HCT116 (cell line): ENCODE data around the gene SMYD3. TPM values are rescaled to one million over a fixed set of nuclear protein-coding genes. Genes with fewer than 3 reads are reported as not detected.

ENCODE experiments used
- ATAC-seq: fragments of 200-7000 bp; cut with Tn5 transposase; 2 replicates; pipeline ENCODE4 v1.9.1; 2020; ENCODE audit warnings: mild to moderate bottlenecking, moderate library complexity
- BruUV-seq: library from RNA; stranded (reverse); fragments of 400-500 nt; replicated peaks from 2 replicates; lab custom pipeline; 2021; lab: Mats Ljungman, UMichigan
- CTCF ChIA-PET: fragments of 300-600 bp; sonication (Branson Sonifier 250); formaldehyde crosslinking; loops from one replicate; lab custom pipeline; 2021; ENCODE audit warnings: antibody characterized with exemption; lab: Charles Lee
- POLR2A ChIA-PET: fragments of 300-600, 350-600 bp; sonication (Branson Sonifier 250); formaldehyde crosslinking; loops from one replicate; lab custom pipeline; 2021; ENCODE audit warnings: antibody characterized with exemption; lab: Charles Lee
- RAD21 ChIA-PET, 2 experiments: fragments of 300-600 bp; sonication (Branson Sonifier 250); formaldehyde crosslinking; loops; one replicate each; lab custom pipeline; 2023; ENCODE audit warnings: low total read pairs in 2 of 2; ENCODE audit not compliant: uncharacterized antibody in 2 of 2, unreplicated experiment in 2 of 2, low non-redundant PET in 1 of 2; lab: Charles Lee
- DNase-seq: peaks from one replicate; pipeline ENCODE4 v3.0.0-alpha.2; 2010; ENCODE audit warnings: low read depth, low spot score
- H2AFZ ChIP-seq: fragments of 200-600 bp; shearing (Covaris generic), sonication (generic); 2 replicates; pipeline ENCODE4 v1.6.1; 2017; ENCODE audit warnings: low read depth, mixed run types, mixed read lengths, antibody characterized with exemption, low read length; ENCODE audit not compliant: poor library complexity, severe bottlenecking
- H3K27ac ChIP-seq: 2 replicates; pipeline ENCODE4 v1.5.1; 2012; ENCODE audit warnings: low read depth, low read length
- H3K27me3 ChIP-seq: fragments of 200-600 bp; sonication (generic); 2 replicates; pipeline ENCODE4 v1.6.1; 2016; ENCODE audit warnings: mixed run types, low read length, mixed read lengths; ENCODE audit not compliant: insufficient read depth
- H3K36me3 ChIP-seq, 2 experiments: fragments of 200-500 bp in 1 of 2; fragments of 200-600 bp in 1 of 2; sonication (Bioruptor generic) in 1 of 2; sonication (generic) in 1 of 2; 2 replicates each; pipeline versions ENCODE4 v1.5.1 to v1.6.1; 2014 to 2016; ENCODE audit warnings: low read length in 2 of 2, inconsistent platforms in 1 of 2, mixed read lengths in 1 of 2, mixed run types in 1 of 2; ENCODE audit not compliant: insufficient read depth in 2 of 2, control insufficient read depth in 1 of 2
- H3K4me1 ChIP-seq, 2 experiments: fragments of 200-600 bp in 1 of 2; sonication (generic) in 1 of 2; 2 replicates each; pipeline versions ENCODE4 v1.5.1 to v1.6.1; 2012 to 2017; ENCODE audit warnings: low read length in 2 of 2, inconsistent platforms in 1 of 2, mild to moderate bottlenecking in 1 of 2, mixed read lengths in 1 of 2, mixed run types in 1 of 2, moderate library complexity in 1 of 2; ENCODE audit not compliant: insufficient read depth in 2 of 2, control insufficient read depth in 1 of 2
- H3K4me2 ChIP-seq: fragments of 200-600 bp; sonication (generic); 2 replicates; pipeline ENCODE4 v1.6.1; 2017; ENCODE audit warnings: mixed run types, low read length, mixed read lengths
- H3K4me3 ChIP-seq, 2 experiments: fragments of 200-600 bp in 1 of 2; sonication (generic) in 1 of 2; replicated peaks in 1 of 2; 2 replicates each; pipeline ENCODE4 v1.5.1; 2011 to 2016; ENCODE audit warnings: low read length in 2 of 2, control low read depth in 1 of 2, low read depth in 1 of 2, mild to moderate bottlenecking in 1 of 2, mixed read lengths in 1 of 2, mixed run types in 1 of 2
- H3K79me2 ChIP-seq: fragments of 200-600 bp; sonication (generic); 2 replicates; pipeline ENCODE4 v1.6.1; 2017; ENCODE audit warnings: mild to moderate bottlenecking, mixed run types, low read length, moderate library complexity, mixed read lengths; ENCODE audit not compliant: insufficient read depth
- H3K9ac ChIP-seq: fragments of 200-600 bp; sonication (generic); 2 replicates; pipeline ENCODE4 v1.6.1; 2016; ENCODE audit warnings: low read length, mixed read lengths
- H3K9me2 ChIP-seq: fragments of 200-600 bp; sonication (generic), shearing (Covaris generic); 2 replicates; pipeline ENCODE4 v1.6.1; 2017; ENCODE audit warnings: mixed run types, mild to moderate bottlenecking, moderate library complexity; ENCODE audit not compliant: insufficient read depth
- H3K9me3 ChIP-seq, 2 experiments: fragments of 200-500 bp in 1 of 2; fragments of 200-600 bp in 1 of 2; sonication (Bioruptor generic) in 1 of 2; sonication (generic) in 1 of 2; 2 replicates each; pipeline ENCODE4 v1.6.1; 2014 to 2017; ENCODE audit warnings: low read length in 2 of 2, mixed read lengths in 2 of 2, inconsistent platforms in 1 of 2, low read depth in 1 of 2, mild to moderate bottlenecking in 1 of 2, mixed run types in 1 of 2, moderate library complexity in 1 of 2; ENCODE audit not compliant: control insufficient read depth in 1 of 2, insufficient read depth in 1 of 2
- H4K20me1 ChIP-seq: fragments of 200-600 bp; sonication (generic), shearing (Covaris generic); 2 replicates; pipeline ENCODE4 v1.6.1; 2017; ENCODE audit warnings: mixed run types, mild to moderate bottlenecking, moderate library complexity; ENCODE audit not compliant: insufficient read depth
- ATF3 ChIP-seq: IDR thresholded peaks from 2 replicates; pipeline ENCODE4 v1.6.1; 2012
- EGR1 ChIP-seq: IDR thresholded peaks from 2 replicates; pipeline ENCODE4 v1.6.1; 2012; ENCODE audit warnings: low read depth
- ELF1 ChIP-seq: IDR thresholded peaks from 2 replicates; pipeline ENCODE4 v1.6.1; 2012; ENCODE audit warnings: low read depth, borderline replicate concordance
- EZH2 ChIP-seq: fragments of 200-600 bp; sonication (generic); IDR thresholded peaks from 2 replicates; pipeline ENCODE4 v1.6.1; 2017; ENCODE audit warnings: antibody characterized with exemption, mixed run types
- EZH2phosphoT487 ChIP-seq: fragments of 200-600 bp; IDR thresholded peaks from 2 replicates; pipeline ENCODE4 v1.6.1; 2018; ENCODE audit warnings: antibody characterized with exemption, borderline replicate concordance
- FOSL1 ChIP-seq: IDR thresholded peaks from 2 replicates; pipeline ENCODE4 v1.6.1; 2012; ENCODE audit warnings: low read depth
- JUND ChIP-seq: IDR thresholded peaks from 2 replicates; pipeline ENCODE4 v1.6.1; 2012
- RAD21 ChIP-seq: IDR thresholded peaks from 2 replicates; pipeline ENCODE4 v1.6.1; 2012; ENCODE audit warnings: low read depth, mild to moderate bottlenecking
- REST ChIP-seq: IDR thresholded peaks from 2 replicates; pipeline ENCODE4 v1.6.1; 2012; ENCODE audit warnings: low read depth
- SP1 ChIP-seq: IDR thresholded peaks from 2 replicates; pipeline ENCODE4 v1.6.1; 2012; ENCODE audit warnings: low read depth
- SRF ChIP-seq: IDR thresholded peaks from 2 replicates; pipeline ENCODE4 v1.6.1; 2012; ENCODE audit warnings: low read depth
- ZFX ChIP-seq: fragments of 450-650 bp; IDR thresholded peaks from 2 replicates; pipeline ENCODE4 v1.6.1; 2017
- ZNF274 ChIP-seq: fragments of 200-500 bp; sonication (Bioruptor generic); IDR thresholded peaks from 2 replicates; pipeline ENCODE4 v1.6.1; 2014; ENCODE audit warnings: mild to moderate bottlenecking, low read depth, low read length, inconsistent platforms
- intact Hi-C: fragments of 100-400 bp; cut with micrococcal nuclease; formaldehyde crosslinking; loops from 2 replicates; pipeline ENCODE4 v1.10.0; 2022
- total RNA-seq: library from RNA; stranded (reverse); gene quantifications from one replicate; pipeline ENCODE4 v1.2.1, GENCODE V29; 2021; ENCODE audit not compliant: unreplicated experiment

Gene SMYD3
- total RNA-seq, 1 experiment from 2014 or later = 33.6 TPM

GRCh38 chr1:245791410-245792312 is 715.4 kb downstream of the SMYD3 start:
- no peak overlapping the region for H3K27ac ChIP-seq
- TF ChIP-seq ELF1 (no peak), ZFX (no peak)
- TF ChIP-seq, all 23 proteins: peak for 0
- Histone ChIP-seq H2AFZ (no peak overlapping the region), H3K9me3 (no peaks in the 10 kb centered on the region), H3K27me3 (no peaks in the 10 kb centered on the region), H3K4me1 (no peaks in the 10 kb centered on the region), H3K9ac (no peak overlapping the region), H3K4me2 (no peak overlapping the region), H4K20me1 (no peaks in the 10 kb centered on the region), H3K9me2 (no peaks in the 10 kb centered on the region), H3K36me3 (no peaks in the 10 kb centered on the region), H3K4me3 (no peak overlapping the region), H3K79me2 (no peaks in the 10 kb centered on the region)
- ChIA-PET RAD21 (no interaction called here), POLR2A (no interaction called here), CTCF (no interaction called here)
- no peak for ATAC-seq
- BruUV-seq = no TSS peak
- intact Hi-C loops = no loop called here
- no peak for DNase-seq

GRCh38 chr1:245790441-245790840 is 716.6 kb downstream of the SMYD3 start:
- Histone ChIP-seq H3K4me1 (no peaks in the 10 kb centered on the region), H3K79me2 (no peaks in the 10 kb centered on the region), H3K27me3 (no peaks in the 10 kb centered on the region), H3K9me2 (no peaks in the 10 kb centered on the region), H3K9ac (no peak overlapping the region), H2AFZ (no peak overlapping the region), H3K36me3 (no peaks in the 10 kb centered on the region), H3K4me2 (no peak overlapping the region), H3K4me3 (no peak overlapping the region), H4K20me1 (no peaks in the 10 kb centered on the region), H3K27ac (no peak overlapping the region), H3K9me3 (no peaks in the 10 kb centered on the region)
- ChIA-PET POLR2A (no interaction called here), CTCF (no interaction called here), RAD21 (no interaction called here)
- TF ChIP-seq RAD21 (no peak), SRF (no peak), SP1 (no peak), ZNF274 (no peak), FOSL1 (no peak), REST (no peak), EGR1 (no peak), ELF1 (no peak), ZFX (no peak), EZH2 (no peak), EZH2phosphoT487 (no peak), JUND (no peak), ATF3 (no peak)
- no TSS peak for BruUV-seq
- ATAC-seq = no peak
- DNase-seq = no peak
- intact Hi-C loops = no loop called here
